ENCODE data around the gene LAMA4. TPM values are rescaled to one million over a fixed set of nuclear protein-coding genes. Genes with fewer than 3 reads are reported as not detected.
"Not testable (repeated sequence)": the region's sequence is repeated elsewhere in the genome, so short reads cannot be mapped to it uniquely, and the experiment has no call there.

LAMA4 gene
- total RNA-seq, 1 donor from 2014 or later: 18.0 TPM

GRCh38 chr6:112203577-112204349 is 50.6 kb downstream of the LAMA4 start:
- no peak for DNase-seq (ENCODE audit: low read depth, low spot score)
- TF ChIP-seq, protein P1, sequence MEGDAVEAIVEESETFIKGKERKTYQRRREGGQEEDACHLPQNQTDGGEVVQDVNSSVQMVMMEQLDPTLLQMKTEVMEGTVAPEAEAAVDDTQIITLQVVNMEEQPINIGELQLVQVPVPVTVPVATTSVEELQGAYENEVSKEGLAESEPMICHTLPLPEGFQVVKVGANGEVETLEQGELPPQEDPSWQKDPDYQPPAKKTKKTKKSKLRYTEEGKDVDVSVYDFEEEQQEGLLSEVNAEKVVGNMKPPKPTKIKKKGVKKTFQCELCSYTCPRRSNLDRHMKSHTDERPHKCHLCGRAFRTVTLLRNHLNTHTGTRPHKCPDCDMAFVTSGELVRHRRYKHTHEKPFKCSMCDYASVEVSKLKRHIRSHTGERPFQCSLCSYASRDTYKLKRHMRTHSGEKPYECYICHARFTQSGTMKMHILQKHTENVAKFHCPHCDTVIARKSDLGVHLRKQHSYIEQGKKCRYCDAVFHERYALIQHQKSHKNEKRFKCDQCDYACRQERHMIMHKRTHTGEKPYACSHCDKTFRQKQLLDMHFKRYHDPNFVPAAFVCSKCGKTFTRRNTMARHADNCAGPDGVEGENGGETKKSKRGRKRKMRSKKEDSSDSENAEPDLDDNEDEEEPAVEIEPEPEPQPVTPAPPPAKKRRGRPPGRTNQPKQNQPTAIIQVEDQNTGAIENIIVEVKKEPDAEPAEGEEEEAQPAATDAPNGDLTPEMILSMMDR (conservative IDR thresholded peaks at IDR 0.05): no peak
- no peak overlapping the region for H3K27ac Mint-ChIP-seq (ENCODE audit: unreplicated experiment)
- H3K27me3 Mint-ChIP-seq (ENCODE audit: low read depth): no peaks in the 10 kb centered on the region
- H3K4me3 Mint-ChIP-seq: no peak overlapping the region
- peaks cover 49% of the 10 kb centered on the region for H3K4me1 Mint-ChIP-seq
- peaks cover 2% of the 10 kb centered on the region for H3K9me3 Mint-ChIP-seq
- peaks cover 14% of the 10 kb centered on the region for H3K36me3 Mint-ChIP-seq (ENCODE audit: low read depth)

- H3K36me3 Mint-ChIP-seq (ENCODE audit: low read depth): peaks cover 19% of the 10 kb centered on the region
- H3K9me3 Mint-ChIP-seq: peaks cover 4% of the 10 kb centered on the region
- no peaks in the 10 kb centered on the region for H3K27me3 Mint-ChIP-seq (ENCODE audit: low read depth)
- DNase-seq (ENCODE audit: low read depth, low spot score): peak; percentile 5
- no peak overlapping the region for H3K4me3 Mint-ChIP-seq
- TF ChIP-seq, protein P1 (conservative IDR thresholded peaks at IDR 0.05): no peak
- no peak overlapping the region for H3K27ac Mint-ChIP-seq (ENCODE audit: unreplicated experiment)
- peaks cover 49% of the 10 kb centered on the region for H3K4me1 Mint-ChIP-seq
These were observed 51.6 kb downstream of the LAMA4 start for GRCh38 chr6:112202639-112203341.

DNA sequence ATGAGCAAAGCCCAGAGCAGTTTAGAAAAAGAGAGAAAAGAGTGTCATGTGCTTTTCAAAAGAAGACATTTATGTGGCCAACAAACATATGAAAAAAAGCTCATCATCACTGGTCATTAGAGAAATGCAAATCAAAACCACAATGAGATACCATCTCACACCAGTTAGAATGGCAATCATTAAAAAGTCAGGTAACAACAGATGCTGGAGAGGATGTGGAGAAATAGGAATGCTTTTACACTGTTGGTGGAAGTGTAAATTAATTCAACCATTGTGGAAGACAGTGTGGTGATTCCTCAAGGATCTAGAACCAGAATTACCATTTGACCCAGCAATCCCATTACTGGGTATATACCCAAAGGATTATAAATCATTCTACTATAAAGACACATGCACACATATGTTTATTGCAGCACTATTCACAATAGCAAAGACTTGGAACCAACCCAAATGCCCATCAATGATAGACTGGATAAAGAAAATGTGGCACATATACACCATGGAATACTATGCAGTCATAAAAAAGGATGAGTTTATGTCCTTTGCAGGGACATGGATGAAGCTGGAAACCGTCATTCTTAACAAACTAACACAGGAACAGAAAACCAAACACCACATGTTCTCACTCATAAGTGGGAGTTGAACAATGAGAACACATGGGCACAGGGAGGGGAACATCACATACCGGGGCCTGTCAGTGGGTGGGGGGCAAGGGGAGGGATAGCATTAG is 54.0 kb downstream of the LAMA4 start:
- H3K4me1 Mint-ChIP-seq: peaks cover 43% of the 10 kb centered on the region
- H3K4me3 Mint-ChIP-seq; H3K9me3 Mint-ChIP-seq; H3K27ac Mint-ChIP-seq (ENCODE audit: unreplicated experiment); H3K27me3 Mint-ChIP-seq (ENCODE audit: low read depth); DNase-seq (ENCODE audit: low read depth, low spot score): not testable (repeated sequence)
- peaks cover 19% of the 10 kb centered on the region for H3K36me3 Mint-ChIP-seq (ENCODE audit: low read depth)

DNA sequence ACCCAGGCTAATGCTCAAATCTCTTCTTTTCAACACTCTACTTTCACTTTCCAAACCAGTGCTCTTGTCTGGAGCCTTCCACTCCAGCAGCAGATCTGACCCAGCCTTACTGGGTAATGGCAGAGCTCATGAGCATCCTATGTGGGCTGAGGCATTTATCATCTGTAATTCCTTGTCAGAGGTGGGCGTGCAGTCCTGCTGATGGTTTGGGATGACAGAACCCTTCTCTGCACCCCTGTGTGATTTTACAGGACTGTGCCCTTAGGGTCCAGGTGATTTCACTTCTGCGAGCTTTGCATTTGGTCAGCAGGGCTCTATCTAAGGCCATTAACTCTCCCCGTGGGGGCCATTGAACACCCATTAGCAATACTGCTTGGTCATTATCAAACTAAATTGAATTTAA is 55.4 kb downstream of the LAMA4 start:
- TF ChIP-seq, protein P1 (conservative IDR thresholded peaks at IDR 0.05): no peak
- H3K4me3 Mint-ChIP-seq: no peak overlapping the region
- H3K36me3 Mint-ChIP-seq (ENCODE audit: low read depth): peaks cover 19% of the 10 kb centered on the region
- H3K27ac Mint-ChIP-seq (ENCODE audit: unreplicated experiment): no peak overlapping the region
- no peaks in the 10 kb centered on the region for H3K27me3 Mint-ChIP-seq (ENCODE audit: low read depth)
- DNase-seq (ENCODE audit: low read depth, low spot score): no peak
- H3K9me3 Mint-ChIP-seq: peaks cover 4% of the 10 kb centered on the region
- peaks cover 57% of the 10 kb centered on the region for H3K4me1 Mint-ChIP-seq

GRCh38 chr6:112198582-112198981 is 55.8 kb downstream of the LAMA4 start:
- Mint-ChIP-seq H3K27ac (ENCODE audit: unreplicated experiment) (no peak overlapping the region), H3K27me3 (ENCODE audit: low read depth) (no peaks in the 10 kb centered on the region), H3K36me3 (ENCODE audit: low read depth) (peaks cover 19% of the 10 kb centered on the region), H3K4me3 (no peak overlapping the region), H3K9me3 (peaks cover 4% of the 10 kb centered on the region), H3K4me1 (peaks cover 57% of the 10 kb centered on the region)
- DNase-seq (ENCODE audit: low read depth, low spot score): no peak
- TF ChIP-seq, protein P1 (conservative IDR thresholded peaks at IDR 0.05): no peak

Measured in neural crest cell (in vitro differentiated cells).